GM12864 (cell line): ENCODE data around the gene OGFOD3.
"Not testable (repeated sequence)": the region's sequence is repeated elsewhere in the genome, so short reads cannot be mapped to it uniquely, and the experiment has no call there.

Source experiments
- DNase-seq: peaks from one replicate; pipeline ENCODE4 v3.0.0-alpha.2; 2011; ENCODE audit warnings: low read depth
- H3K4me3 ChIP-seq: 2 replicates; pipeline ENCODE4 v1.5.1; 2011; ENCODE audit warnings: mild to moderate bottlenecking, low read depth, low read length, control low read depth
- CTCF ChIP-seq: IDR thresholded peaks from 2 replicates; pipeline ENCODE4 v1.5.1; 2011; ENCODE audit warnings: low read depth, mild to moderate bottlenecking, moderate library complexity, low read length, control low read depth, inconsistent platforms; ENCODE audit errors: missing control alignments

OGFOD3 gene

GRCh38 chr17:82374626-82375331 is 43.6 kb downstream of the OGFOD3 start:
- TF ChIP-seq CTCF, result no peak
- no peak for DNase-seq
- no peak overlapping the region for H3K4me3 ChIP-seq

- TF ChIP-seq CTCF, result no peak
- DNase-seq, result no peak
- no peak overlapping the region for H3K4me3 ChIP-seq
These were observed 44.4 kb downstream of the OGFOD3 start for GRCh38 chr17:82373731-82374625.

GRCh38 chr17:82373072-82373452 is 45.3 kb downstream of the OGFOD3 start:
- H3K4me3 ChIP-seq, DNase-seq: not testable (repeated sequence)

GRCh38 chr17:82372249-82373071 is 45.9 kb downstream of the OGFOD3 start:
- no peak overlapping the region for H3K4me3 ChIP-seq
- no peak for TF ChIP-seq CTCF
- DNase-seq, result no peak

GRCh38 chr17:82371333-82372248 is 46.8 kb downstream of the OGFOD3 start, which contains the start of gene UTS2R:
UTS2R (plus strand) TSS chr17:82371765; CDS start chr17:82374325, 2,560 bp downstream.
- DNase-seq, result no peak
- no peak for TF ChIP-seq CTCF
- no peak within 1 kb of the TSS; the same call in none of the 2 replicates for H3K4me3 ChIP-seq

GRCh38 chr17:82370471-82371332 is 47.7 kb downstream of the OGFOD3 start:
- H3K4me3 ChIP-seq, result no peak overlapping the region; the same call in none of the 2 replicates
- peak; percentile 55 for DNase-seq
- TF ChIP-seq CTCF, result no peak
